ENCODE measurements around the gene SLC49A3.

DNA sequence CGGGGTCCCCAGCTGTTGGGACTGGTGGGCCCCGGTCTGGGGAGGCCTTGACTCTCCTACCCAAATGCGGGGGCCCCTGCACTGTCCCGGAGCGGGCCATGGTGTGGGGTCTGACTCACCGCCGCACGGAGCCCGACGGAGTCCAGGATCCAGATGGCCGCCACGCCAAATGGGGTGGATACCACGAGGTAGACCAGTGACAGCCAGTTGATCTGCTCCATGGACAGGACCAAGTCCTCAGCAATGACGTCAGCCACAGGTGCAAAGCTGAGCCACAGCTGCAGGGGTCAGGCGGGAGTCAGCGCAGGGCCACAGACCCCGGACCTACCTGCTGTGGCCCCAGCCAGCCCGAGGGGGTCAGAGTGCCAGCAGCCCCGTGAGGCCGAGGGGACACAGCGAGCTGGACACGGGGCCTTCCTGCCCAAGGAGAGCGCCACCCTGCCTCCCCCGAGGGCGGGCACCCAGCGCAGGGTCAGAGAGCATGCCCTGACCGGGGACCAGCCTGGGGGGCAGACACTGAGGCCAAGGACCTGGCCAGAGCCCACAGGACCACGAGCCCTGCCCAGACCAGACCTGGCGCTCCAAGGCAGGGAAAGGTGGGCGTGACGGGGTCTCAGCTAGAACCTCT lies 2.4 kb downstream of the SLC49A3 start:
- TF ChIP-seq POLR2AphosphoS5 (IDR thresholded peaks at IDR 0.05; ENCODE audit: low read depth, low read length) (no peak), REST (IDR thresholded peaks at IDR 0.05; ENCODE audit: insufficient read depth in 1 of 2, low read depth in 2 of 2, low read length in 2 of 2) (no peak)

All from PFSK-1 (cell line).